Trophoblast cell (in vitro differentiated cells and primary cell): ENCODE data around the gene ZCCHC4.

Source experiments
- DNase-seq, 2 donors: peaks; one replicate each; pipeline ENCODE4 v3.0.0-alpha.2; 2016
- H2AFZ ChIP-seq: 2 replicates; pipeline ENCODE4 v1.6.1; 2013; ENCODE audit warnings: low read length, moderate library complexity, mild to moderate bottlenecking; ENCODE audit not compliant: insufficient read depth, poor library complexity
- H2AK5ac ChIP-seq: 2 replicates; pipeline ENCODE4 v1.6.1; 2013; ENCODE audit warnings: mild to moderate bottlenecking, low read length
- H2BK120ac ChIP-seq: 2 replicates; pipeline ENCODE4 v1.6.1; 2013; ENCODE audit warnings: low read length, mild to moderate bottlenecking, moderate library complexity; ENCODE audit not compliant: insufficient read depth, poor library complexity
- H2BK12ac ChIP-seq: 2 replicates; pipeline ENCODE4 v1.6.1; 2013; ENCODE audit warnings: mild to moderate bottlenecking, low read length, moderate library complexity
- H2BK5ac ChIP-seq: 2 replicates; pipeline ENCODE4 v1.6.1; 2013; ENCODE audit warnings: low read length, low read depth, moderate library complexity, mild to moderate bottlenecking; ENCODE audit not compliant: poor library complexity
- H3K14ac ChIP-seq: 2 replicates; pipeline ENCODE4 v1.6.1; 2013; ENCODE audit warnings: mild to moderate bottlenecking, low read length
- H3K18ac ChIP-seq: 2 replicates; pipeline ENCODE4 v1.6.1; 2013; ENCODE audit warnings: mild to moderate bottlenecking, low read length
- H3K23ac ChIP-seq: 2 replicates; pipeline ENCODE4 v1.6.1; 2013; ENCODE audit warnings: low read length
- H3K27ac ChIP-seq: 2 replicates; pipeline ENCODE4 v1.5.1; 2013; ENCODE audit warnings: low read depth, mild to moderate bottlenecking, inconsistent platforms, low read length, moderate library complexity
- H3K27me3 ChIP-seq: 2 replicates; pipeline ENCODE4 v1.6.1; 2013; ENCODE audit warnings: inconsistent platforms, mild to moderate bottlenecking, low read length, moderate library complexity; ENCODE audit not compliant: insufficient read depth
- H3K36me3 ChIP-seq, 2 experiments: 1 replicate in 1 of 2; 2 replicates in 1 of 2; pipeline ENCODE4 v1.6.1; 2013; ENCODE audit warnings: low read length in 2 of 2, mild to moderate bottlenecking in 2 of 2, moderate library complexity in 1 of 2; ENCODE audit not compliant: insufficient read depth in 2 of 2, control insufficient read depth in 1 of 2
- H3K4ac ChIP-seq: 2 replicates; pipeline ENCODE4 v1.6.1; 2013; ENCODE audit warnings: low read depth, mild to moderate bottlenecking, low read length, moderate library complexity
- H3K4me1 ChIP-seq, 2 experiments: 1 replicate in 1 of 2; 2 replicates in 1 of 2; pipeline ENCODE4 v1.6.1; 2013; ENCODE audit warnings: low read length in 2 of 2, mild to moderate bottlenecking in 2 of 2, moderate library complexity in 1 of 2; ENCODE audit not compliant: insufficient read depth in 2 of 2, control insufficient read depth in 1 of 2
- H3K4me2 ChIP-seq: 2 replicates; pipeline ENCODE4 v1.6.1; 2013; ENCODE audit warnings: inconsistent platforms, mild to moderate bottlenecking, low read length, moderate library complexity
- H3K4me3 ChIP-seq: 2 replicates; pipeline ENCODE4 v1.5.1; 2013; ENCODE audit warnings: mild to moderate bottlenecking, low read depth, low read length, inconsistent platforms
- H3K79me1 ChIP-seq: one replicate; pipeline ENCODE4 v1.6.1; 2013; ENCODE audit warnings: low read length
- H3K79me2 ChIP-seq: 2 replicates; pipeline ENCODE4 v1.6.1; 2013; ENCODE audit warnings: low read length, mild to moderate bottlenecking; ENCODE audit not compliant: control insufficient read depth, insufficient read depth, poor library complexity
- H3K9ac ChIP-seq: 2 replicates; pipeline ENCODE4 v1.6.1; 2013; ENCODE audit warnings: mild to moderate bottlenecking, low read length
- H3K9me3 ChIP-seq: 2 replicates; pipeline ENCODE4 v1.6.1; 2013; ENCODE audit warnings: low read depth, mild to moderate bottlenecking, control low read depth, inconsistent platforms, low read length; ENCODE audit not compliant: insufficient read depth
- H4K12ac ChIP-seq: 2 replicates; pipeline ENCODE4 v1.6.1; 2013; ENCODE audit warnings: low read depth, mild to moderate bottlenecking, low read length, moderate library complexity
- H4K8ac ChIP-seq: 2 replicates; pipeline ENCODE4 v1.6.1; 2013; ENCODE audit warnings: low read depth, mild to moderate bottlenecking, low read length, moderate library complexity
- H4K91ac ChIP-seq: one replicate; pipeline ENCODE4 v1.6.1; 2013; ENCODE audit warnings: low read depth, mild to moderate bottlenecking, low read length, moderate library complexity
- WGBS: extraction: QIAGEN DNeasy Blood & Tissue Kit; methylation state at CpG from one replicate; pipeline ENCODE4 v1.1.7; 2013; ENCODE audit warnings: missing lambda C conversion rate; ENCODE audit not compliant: insufficient read length, insufficient coverage; ENCODE audit errors: extremely low coverage; 5-methylcytosine and 5-hydroxymethylcytosine counted together

Gene ZCCHC4

DNA sequence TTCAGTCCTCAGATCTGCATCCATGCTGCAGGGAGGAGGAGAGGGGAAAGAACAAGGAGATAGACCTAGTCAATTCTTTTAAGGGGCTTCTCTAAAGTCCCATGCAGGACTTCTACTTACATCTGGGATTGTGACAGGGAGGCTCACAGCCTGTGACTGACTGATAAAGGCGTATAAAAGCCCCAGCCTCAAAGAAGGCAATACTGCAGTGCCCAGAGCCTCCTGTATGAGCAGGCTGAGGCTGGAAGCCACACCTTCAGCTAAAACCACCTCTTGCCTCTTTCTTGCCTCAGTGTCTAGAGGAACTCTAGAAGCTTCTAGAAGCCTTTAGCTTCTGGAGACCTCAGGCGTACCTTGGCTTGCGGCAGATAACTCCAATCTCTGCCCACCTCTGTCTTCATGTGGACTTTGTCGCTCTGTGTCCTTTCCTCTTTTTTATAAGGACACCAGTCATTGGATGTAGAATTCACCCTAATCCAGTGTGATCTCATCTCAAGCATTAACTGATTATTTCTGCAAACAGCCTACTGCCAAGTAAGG is 6.0 kb upstream of the ZCCHC4 start:
- Histone ChIP-seq H2BK12ac (no peak overlapping the region), H3K23ac (no peak overlapping the region), H3K4me3 (no peak overlapping the region), H2AFZ (no peak overlapping the region), H3K9me3 (no peaks in the 10 kb centered on the region), H3K4ac (no peak overlapping the region), H3K4me2 (no peak overlapping the region), H4K91ac (no peak overlapping the region), H3K79me2 (no peaks in the 10 kb centered on the region), H3K4me1 (peaks cover 0 to 2% of the 10 kb centered on the region in 2 experiments), H2AK5ac (no peak overlapping the region), H3K36me3 (no peaks in the 10 kb centered on the region), H3K79me1 (no peaks in the 10 kb centered on the region), H2BK5ac (no peak overlapping the region), H3K27ac (no peak overlapping the region), H2BK120ac (no peak overlapping the region), H3K27me3 (no peaks in the 10 kb centered on the region), H3K14ac (no peak overlapping the region), H4K12ac (no peak overlapping the region), H3K9ac (no peak overlapping the region), H3K18ac (no peak overlapping the region), H4K8ac (no peak overlapping the region)
- WGBS: no CpG with 5 or more reads among the region's 4 CpGs
- no peak for DNase-seq

DNA sequence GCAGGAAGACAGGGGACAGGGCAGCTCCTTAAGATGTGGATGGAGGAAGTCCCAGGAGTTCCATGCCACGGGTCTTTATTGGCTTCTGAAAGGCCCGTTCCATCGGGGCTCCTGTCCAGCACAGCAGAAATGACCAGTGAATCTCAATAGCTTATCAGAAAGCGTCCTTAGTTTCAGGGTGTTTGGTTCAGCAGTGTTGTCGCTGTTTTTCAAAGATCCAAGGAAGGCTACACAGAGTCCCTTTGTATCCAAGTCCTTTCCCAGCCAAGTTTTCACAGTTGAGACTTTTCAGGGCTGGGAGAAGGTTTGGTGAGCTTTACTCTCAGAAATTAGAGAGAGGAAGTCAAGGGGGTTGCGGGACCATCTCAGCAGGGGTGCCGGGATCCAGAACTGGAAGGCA is 5.0 kb upstream of the ZCCHC4 start:
- Histone ChIP-seq H2BK12ac (no peak overlapping the region), H4K12ac (no peak overlapping the region), H3K79me1 (no peaks in the 10 kb centered on the region), H2BK5ac (no peak overlapping the region), H3K14ac (no peak overlapping the region), H3K9me3 (no peaks in the 10 kb centered on the region), H2AFZ (peak overlapping the region; percentile 18), H2AK5ac (no peak overlapping the region), H2BK120ac (no peak overlapping the region), H3K27me3 (no peaks in the 10 kb centered on the region), H3K4me1 (peaks cover 0 to 2% of the 10 kb centered on the region in 2 experiments), H3K4me3 (no peak overlapping the region), H3K27ac (no peak overlapping the region), H3K23ac (no peak overlapping the region), H3K79me2 (no peaks in the 10 kb centered on the region), H3K4ac (no peak overlapping the region), H3K4me2 (no peak overlapping the region), H3K36me3 (no peaks in the 10 kb centered on the region), H3K18ac (no peak overlapping the region), H4K8ac (no peak overlapping the region), H3K9ac (no peak overlapping the region), H4K91ac (no peak overlapping the region)
- no peak for DNase-seq
- no CpG with 5 or more reads among the region's 7 CpGs for WGBS

DNA sequence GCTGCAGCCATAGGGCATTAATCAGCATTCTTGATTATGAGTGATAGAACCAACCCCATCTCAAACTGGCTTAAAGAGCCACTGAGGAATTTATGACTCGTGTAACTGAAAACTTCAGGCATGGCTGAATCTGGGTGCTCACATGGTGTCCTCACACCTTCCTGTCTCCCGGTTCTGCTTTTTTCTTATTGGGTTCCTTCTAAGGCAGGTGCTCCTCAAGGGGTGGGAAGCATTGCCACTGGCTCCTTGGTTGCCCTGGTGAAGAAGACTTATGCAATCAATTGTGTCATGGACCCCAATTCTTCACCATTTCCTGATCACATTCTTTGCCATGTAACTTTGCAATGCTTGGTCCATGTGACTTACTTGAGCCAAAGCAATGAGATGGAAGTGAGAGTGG is 4.3 kb upstream of the ZCCHC4 start:
- no peak overlapping the region for H4K8ac ChIP-seq
- no peak overlapping the region for H3K27ac ChIP-seq
- H3K36me3 ChIP-seq: no peaks in the 10 kb centered on the region
- H3K14ac ChIP-seq: no peak overlapping the region
- H3K9ac ChIP-seq: no peak overlapping the region
- H3K9me3 ChIP-seq: no peaks in the 10 kb centered on the region
- no peaks in the 10 kb centered on the region for H3K27me3 ChIP-seq
- H2AFZ ChIP-seq: no peak overlapping the region
- DNase-seq: no peak
- H3K4me3 ChIP-seq: no peak overlapping the region
- H3K23ac ChIP-seq: no peak overlapping the region
- H4K12ac ChIP-seq: no peak overlapping the region
- peaks cover 0 to 2% of the 10 kb centered on the region in 2 experiments for H3K4me1 ChIP-seq
- no peak overlapping the region for H3K4me2 ChIP-seq
- no peak overlapping the region for H3K18ac ChIP-seq
- no peak overlapping the region for H2BK12ac ChIP-seq
- H3K79me1 ChIP-seq: peaks cover 3% of the 10 kb centered on the region
- H2BK5ac ChIP-seq: no peak overlapping the region
- no peak overlapping the region for H2AK5ac ChIP-seq
- H3K79me2 ChIP-seq: peaks cover 4% of the 10 kb centered on the region
- H4K91ac ChIP-seq: no peak overlapping the region
- H3K4ac ChIP-seq: no peak overlapping the region
- no CpG with 5 or more reads among the region's 2 CpGs for WGBS
- no peak overlapping the region for H2BK120ac ChIP-seq

DNA sequence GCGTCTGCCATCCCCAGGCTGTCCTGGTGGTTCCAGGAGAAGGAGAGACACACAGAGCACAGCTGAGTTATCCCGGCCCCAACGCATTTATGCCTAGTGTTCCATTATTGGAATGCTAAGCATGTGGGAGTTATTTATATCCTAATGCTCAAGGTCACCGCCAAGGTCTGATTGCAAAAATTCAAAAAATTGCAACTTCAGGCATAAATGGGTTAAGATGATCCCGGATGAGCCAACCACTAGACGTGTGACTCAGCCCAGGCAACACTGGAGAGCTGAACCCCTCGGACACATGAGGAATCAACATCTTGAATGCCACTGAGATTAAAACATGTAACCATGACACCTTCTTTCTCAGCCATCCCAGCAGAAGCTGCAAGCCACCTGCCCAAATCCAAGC is 3.8 kb upstream of the ZCCHC4 start:
- H3K18ac ChIP-seq: no peak overlapping the region
- H3K4me1 ChIP-seq: peaks cover 3 to 5% of the 10 kb centered on the region in 2 experiments
- H2BK5ac ChIP-seq: no peak overlapping the region
- no peak overlapping the region for H3K9ac ChIP-seq
- H2BK120ac ChIP-seq: no peak overlapping the region
- H3K4ac ChIP-seq: no peak overlapping the region
- H4K91ac ChIP-seq: no peak overlapping the region
- peaks cover 4% of the 10 kb centered on the region for H3K79me2 ChIP-seq
- H3K4me3 ChIP-seq: no peak overlapping the region
- no CpG with 5 or more reads among the region's 7 CpGs for WGBS
- H3K9me3 ChIP-seq: no peaks in the 10 kb centered on the region
- no peak overlapping the region for H3K23ac ChIP-seq
- no peak overlapping the region for H3K27ac ChIP-seq
- no peak overlapping the region for H2BK12ac ChIP-seq
- H2AK5ac ChIP-seq: no peak overlapping the region
- DNase-seq: no peak
- H4K12ac ChIP-seq: no peak overlapping the region
- H4K8ac ChIP-seq: no peak overlapping the region
- peaks cover 3% of the 10 kb centered on the region for H3K79me1 ChIP-seq
- H2AFZ ChIP-seq: no peak overlapping the region
- no peaks in the 10 kb centered on the region for H3K36me3 ChIP-seq
- no peak overlapping the region for H3K4me2 ChIP-seq
- no peaks in the 10 kb centered on the region for H3K27me3 ChIP-seq
- H3K14ac ChIP-seq: no peak overlapping the region
